Measurements from ENCODE around the gene MACROD2.

MACROD2 gene

DNA sequence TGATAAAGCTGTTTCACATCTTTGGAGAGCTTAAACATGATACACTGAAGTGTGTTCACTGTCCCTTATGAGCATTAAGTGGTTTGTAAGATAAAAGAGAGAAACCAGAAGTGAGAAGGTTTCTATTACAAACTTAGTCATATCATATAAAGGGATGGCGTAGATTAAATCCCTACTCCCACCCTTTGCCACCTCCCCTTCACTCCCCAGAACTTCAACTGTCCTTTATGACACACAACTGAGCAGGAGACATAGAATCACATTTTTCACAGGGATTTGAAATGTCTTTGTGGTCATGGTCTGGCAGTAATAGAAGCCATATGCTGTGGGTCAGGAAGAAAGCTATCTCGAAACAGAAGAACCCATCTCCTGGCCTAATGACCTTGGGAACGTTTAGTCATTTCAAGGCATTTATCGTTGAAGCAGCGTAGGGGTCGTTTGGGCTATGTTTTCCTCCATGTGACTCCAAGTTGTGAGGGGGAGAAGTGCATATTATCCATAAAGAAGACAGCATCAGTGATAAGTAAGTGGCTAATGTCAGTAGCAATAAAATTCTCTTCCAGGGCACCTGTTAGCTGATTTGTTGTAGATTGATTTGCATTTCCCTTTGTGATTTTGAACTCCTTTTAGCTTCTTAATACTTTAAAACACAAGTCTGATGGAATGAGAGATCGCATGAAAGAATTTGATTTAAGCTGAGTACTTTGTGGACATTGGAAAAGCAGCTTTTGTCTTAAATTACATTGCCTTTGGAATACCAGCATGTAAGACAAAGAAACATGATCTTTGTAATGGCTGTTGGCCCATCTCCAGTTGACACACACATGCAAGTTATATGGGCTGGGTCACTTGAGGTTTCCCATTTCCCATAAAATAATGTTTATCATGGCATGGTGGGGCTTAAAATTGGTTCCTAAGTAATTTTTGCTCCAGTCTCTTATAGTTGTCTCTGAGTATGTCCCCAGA is 843.6 kb downstream of the MACROD2 start:
- DNase-seq, result no peak

DNA sequence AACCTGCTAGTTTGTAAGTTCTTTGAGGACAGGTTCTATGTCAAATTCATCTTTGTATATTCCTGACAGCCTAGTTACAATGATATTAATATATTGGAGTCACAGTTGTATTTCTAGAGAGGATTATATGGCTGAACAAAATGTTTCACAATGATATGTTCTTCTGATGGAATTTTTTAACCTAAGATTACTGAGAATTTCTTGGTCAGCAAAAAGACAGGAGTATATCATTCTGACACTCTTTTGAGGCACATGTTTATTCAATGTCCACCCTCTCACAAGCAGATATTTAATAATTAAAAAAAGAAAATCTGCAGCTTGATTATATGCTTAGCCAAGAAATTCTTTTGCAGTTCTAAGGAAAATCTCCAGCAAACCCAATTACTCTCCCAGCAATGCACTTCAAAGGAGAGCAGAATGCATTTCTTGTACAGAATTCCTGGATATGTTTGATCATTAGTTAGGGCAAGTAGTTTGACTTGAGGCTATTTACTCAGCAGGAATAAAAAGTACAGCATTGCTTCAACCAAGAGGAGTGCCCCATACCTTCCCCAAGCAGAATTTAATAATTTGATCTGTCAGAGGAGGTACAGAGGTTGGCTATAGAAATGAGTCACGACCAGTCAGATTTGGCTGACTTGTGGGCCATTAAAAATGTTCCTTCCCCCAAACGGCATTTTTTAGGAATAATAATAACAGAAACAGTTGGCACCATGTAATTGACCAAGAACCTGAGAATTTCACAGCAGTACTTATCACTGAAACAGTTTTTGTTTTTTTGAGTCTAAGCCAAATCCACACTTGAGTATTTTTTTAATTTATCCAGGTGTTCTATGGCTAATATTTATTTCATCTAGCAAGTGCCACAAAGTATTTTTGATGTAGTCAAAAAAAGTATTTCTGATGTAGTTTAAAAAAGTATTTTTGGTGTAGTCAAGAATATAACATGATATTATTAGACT is 850.2 kb downstream of the MACROD2 start:
- no peak for DNase-seq

DNA sequence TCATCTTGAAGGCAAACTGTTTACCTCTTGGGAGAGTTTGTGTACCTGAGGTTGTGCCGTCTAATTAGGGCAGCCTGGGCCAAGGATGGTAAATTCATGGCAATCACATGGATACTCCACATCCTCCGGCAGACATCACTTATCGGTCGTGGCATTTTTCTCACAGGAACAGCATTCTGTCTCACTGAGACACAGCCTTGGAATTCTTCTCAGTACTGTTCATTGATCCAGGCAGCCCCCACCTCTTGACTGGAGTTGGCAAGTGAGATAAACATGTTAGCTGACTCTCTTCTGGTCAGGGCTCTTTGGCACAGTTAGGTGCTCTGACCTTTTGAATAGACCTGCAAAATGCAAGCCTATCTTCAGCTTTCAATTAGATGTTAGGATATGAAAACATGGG is 853.5 kb downstream of the MACROD2 start:
- no peak for DNase-seq

- no peak for DNase-seq
These were observed 857.8 kb downstream of the MACROD2 start for GRCh38 chr20:14853079-14853478.

- DNase-seq, result no peak
These were observed 859.9 kb downstream of the MACROD2 start for GRCh38 chr20:14855171-14855570.

GRCh38 chr20:14859627-14860026 is 864.3 kb downstream of the MACROD2 start:
- no peak for DNase-seq

DNA sequence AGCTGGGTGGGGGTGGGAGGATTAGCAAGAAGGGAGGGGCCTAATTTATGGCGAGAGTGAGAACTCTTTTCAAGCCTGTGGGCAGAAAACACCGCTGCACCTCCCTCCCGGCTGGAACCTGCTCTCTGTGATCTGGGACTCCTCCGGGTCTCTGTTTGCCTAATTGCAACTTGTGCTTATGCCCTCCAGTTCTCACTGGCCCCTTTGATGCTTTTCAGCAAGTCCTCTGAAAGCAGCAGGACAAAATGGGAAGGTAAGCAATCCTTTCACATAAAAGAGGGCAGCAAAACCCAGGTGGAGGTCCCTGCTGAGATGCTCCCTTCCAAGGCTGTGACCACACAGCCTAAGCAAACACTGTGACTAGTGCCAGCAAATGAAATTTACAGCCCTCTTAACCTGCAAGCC is 865.1 kb downstream of the MACROD2 start:
- DNase-seq, result no peak

- no peak for DNase-seq
These were observed 865.8 kb downstream of the MACROD2 start for GRCh38 chr20:14861028-14861699.

DNA sequence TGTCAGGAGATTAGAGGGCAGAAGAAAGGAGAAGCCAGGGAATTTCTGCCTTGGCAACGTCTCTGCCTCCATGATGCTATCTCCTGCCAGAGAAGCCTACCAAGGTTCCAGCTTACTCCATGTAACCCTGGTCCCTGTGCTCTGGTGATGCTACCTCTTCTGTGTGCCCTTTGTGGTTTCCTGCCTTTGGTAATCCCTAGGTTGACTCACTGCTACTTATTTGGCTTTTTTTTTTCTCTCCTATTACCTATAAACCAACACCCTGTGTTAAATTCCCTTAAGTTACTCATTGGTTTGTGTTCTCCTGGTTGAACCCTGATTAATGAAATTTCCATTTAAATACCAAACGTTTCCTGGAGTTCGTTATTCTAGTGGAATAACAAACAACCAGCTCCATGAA is 869.9 kb downstream of the MACROD2 start:
- no peak for DNase-seq

DNA sequence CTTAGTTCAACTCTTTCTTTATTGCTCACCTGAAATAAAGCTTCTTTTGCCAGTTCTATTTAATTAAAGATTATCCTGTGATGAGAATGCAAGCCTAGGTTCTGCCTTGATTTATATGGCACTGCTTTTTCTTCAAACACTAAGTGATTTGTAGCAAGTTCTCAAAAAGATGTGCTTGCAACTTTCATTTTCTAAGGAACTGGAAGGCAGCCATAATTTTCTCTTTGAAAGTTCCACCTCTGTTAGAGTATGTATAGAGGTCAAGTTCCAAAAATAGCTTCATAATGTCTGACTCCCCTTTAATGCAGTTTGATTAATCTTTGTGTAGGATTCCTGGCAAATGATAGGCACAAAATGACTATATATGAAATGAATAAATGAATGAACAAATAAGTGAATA is 870.4 kb downstream of the MACROD2 start:
- no peak for DNase-seq

DNA sequence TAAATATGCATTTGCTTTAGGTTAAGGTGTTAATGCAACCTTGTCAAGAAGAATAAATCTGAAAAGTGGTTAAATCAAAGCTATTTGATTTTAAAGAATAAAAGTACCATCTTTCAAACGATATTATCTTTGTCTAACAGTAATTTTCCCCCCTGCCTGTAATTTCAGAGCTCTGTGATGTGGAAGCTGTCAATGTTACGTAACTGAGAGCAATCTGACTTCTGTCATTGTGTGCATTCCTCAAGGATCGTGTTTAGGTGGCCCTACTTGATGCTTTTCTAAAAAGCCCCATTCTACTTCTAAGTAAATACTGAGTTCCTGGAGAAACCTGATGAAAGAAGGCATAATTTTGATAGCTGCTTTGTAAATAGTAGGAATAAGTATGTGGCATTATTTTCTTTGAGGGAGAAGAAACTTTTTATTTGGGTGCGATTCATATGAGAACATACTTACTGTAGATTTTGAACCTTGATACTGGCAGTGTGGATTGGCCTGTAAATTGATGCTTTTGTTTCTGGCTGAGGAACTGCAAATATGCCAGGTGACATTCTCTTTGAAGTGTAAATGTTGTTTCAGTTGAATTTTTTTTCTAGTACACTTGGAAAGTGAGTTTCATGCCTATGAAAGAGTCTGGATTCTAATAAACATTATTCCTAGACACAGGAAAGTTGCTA is 871.7 kb downstream of the MACROD2 start:
- DNase-seq, result no peak

DNA sequence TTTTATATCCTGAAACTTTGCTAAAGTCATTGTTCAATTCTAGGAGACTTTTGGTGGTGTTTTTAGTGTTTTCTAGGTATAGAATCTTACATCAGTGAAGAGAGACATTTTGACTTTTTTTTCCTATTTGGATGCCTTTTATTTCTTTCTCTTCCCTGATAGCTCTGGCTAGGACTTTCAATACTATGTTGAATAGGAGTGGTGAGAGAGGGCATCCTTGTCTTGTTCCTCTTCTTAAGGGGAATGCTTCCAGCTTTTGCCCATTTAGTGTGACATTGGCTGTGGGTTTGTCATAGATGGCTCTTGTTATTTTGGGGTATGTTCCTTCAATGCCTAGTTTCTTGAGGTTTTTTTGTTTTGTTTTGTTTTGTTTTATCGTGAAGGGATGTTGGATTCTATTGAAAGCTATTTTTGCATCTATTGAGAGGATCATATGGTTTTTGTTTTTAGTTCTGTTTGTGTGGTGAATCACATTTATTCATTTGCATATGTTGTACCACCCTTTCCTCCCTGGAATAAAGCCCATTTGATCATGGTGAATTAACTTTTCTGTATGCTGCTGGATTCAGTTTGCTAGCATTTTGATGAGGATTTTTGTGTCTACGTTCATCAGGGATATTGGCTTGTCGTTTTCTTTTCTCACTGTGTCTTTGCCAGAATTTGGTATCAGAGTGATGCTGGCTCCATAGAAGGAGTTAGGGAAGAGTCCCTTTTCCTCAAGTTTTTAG is 882.1 kb downstream of the MACROD2 start:
- DNase-seq, result no peak

- no peak for DNase-seq
These were observed 883.3 kb downstream of the MACROD2 start for GRCh38 chr20:14878676-14879019.

DNA sequence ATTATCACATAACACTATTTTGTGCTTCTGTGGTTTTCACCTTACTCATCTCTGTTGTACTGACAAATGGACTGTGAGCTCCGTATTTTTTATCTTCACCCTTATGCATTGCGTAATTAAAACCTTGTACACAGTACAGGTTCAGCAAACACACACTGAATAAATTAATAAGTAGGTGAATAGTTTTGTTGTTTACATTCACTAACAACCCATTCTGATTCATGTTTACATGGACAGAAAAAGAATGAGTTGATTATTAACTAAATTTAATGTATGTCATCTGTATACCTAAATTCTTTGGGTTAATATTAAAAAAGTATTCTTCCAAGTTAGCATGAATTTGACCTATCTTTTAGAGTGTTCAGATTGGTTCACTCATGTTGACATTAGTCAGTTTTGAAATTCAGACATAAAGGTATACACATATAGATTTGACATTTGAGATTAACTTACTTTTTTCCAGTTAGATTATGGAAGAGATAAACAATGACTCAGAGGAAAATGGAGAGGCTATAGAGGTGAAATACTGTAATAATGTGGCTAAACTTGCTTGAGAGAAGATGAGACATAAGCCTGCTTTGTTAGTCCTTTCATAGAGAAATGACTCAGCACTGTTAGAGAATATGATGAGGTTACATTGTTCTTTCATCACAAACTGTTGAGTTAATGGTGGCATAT is 883.8 kb downstream of the MACROD2 start:
- DNase-seq, result no peak

DNA sequence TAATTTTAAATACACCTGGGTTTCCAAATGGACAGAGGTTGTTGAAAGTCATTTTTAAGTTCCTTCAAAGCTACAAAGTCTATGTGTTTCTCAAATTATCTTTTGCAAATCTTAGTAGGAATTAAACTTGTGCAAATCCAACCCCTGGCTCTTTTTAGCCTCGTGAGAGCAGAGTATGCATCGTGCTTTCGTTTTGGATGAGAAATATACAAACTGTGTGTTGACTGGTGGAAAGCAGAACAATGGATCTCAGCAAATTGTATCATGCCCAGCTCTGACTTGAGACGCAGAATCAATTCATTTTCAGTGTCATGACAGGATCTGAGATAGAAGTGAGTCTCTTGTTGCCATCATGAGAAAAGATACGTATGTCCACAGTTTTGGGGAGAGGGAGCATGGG is 884.5 kb downstream of the MACROD2 start:
- DNase-seq, result no peak

DNA sequence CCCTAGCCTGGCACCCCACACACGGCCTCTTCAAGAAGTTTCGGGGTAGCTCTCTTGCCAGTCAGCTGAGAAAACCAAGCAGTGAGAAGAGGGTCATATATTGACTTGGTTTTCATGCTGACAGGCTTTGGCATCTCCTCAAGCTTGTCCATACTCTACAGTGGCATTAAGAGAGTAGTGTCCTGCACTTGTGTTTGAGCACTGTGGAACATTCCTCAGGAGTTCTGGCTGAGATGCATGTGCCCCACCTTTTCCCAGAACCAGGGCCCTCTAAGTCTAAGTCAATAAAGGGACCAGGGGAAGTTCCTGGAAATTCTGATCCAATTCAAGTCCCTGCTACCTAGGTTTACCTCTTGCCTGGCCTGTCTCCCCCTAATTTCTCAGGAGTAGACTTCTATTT is 886.2 kb downstream of the MACROD2 start:
- DNase-seq, result no peak

DNA sequence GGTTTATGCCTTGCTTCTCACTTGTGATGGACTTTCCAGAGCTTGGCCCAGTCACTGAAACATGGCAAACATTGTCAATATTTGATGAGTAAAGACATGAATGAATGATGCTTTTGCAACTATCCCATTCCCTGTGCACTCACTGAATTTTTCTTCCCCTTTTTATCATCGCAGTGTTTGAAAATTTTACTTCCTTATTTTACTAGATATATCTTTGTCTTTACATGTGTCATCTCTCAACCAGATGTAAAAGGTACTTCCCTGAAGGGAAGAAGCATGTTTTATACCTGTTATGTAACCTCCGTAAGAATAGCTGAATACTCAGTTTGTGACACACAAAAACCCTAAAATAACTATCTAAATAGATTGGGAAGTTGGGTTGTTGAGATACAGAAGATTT is 886.8 kb downstream of the MACROD2 start:
- DNase-seq, result peak in 1 of 3 donors; percentile 0

DNA sequence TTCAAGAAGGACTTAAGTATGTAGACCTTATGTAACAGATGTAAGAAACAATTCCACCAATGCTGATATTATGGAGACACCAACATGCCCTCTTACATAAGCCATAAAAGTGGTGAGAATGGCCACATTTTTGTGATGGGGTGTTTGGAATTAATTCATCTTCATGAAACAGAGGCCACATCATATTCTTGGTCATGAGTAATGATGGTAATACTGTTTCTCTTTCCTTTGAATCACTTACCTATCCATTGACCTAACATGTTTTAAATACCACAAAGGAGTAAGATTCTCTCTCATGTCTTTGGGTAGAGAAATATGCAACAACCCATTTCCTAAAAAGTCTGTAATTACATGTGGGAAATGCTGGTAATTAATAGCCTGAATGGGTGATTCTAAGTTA is 887.5 kb downstream of the MACROD2 start:
- no peak for DNase-seq

- no peak for DNase-seq
These were observed 888.0 kb downstream of the MACROD2 start for GRCh38 chr20:14883324-14883723.

- no peak for DNase-seq
These were observed 890.3 kb downstream of the MACROD2 start for GRCh38 chr20:14885661-14886060.

DNA sequence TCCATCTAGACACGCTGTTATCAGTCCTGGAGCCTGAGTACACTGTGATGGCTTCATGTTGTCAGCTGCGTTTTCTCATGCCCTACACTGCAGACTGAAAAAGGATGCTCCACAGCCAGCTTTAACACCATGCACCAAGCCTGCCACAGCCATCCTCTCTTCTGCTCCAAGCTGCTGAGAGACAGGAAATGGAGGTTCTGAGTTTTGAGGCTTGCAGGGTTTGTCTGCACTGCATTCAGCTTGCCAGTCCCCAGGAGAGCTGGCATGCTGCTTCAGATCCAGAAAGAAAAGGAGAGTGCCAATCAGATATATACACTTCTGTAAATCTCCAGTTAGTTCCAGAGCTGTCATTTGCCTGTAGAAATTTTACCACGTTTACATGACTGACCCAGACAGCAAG is 892.8 kb downstream of the MACROD2 start:
- no peak for DNase-seq

Measured in suppressor macrophage treated with lipopolysaccharide for 1 hour (primary cell).